GM19240 (cell line): Measurements from ENCODE around the gene SPEM1.

ENCODE experiments used
- DNase-seq: peaks from one replicate; pipeline ENCODE4 v3.0.0; 2011; ENCODE audit warnings: low spot score; ENCODE audit not compliant: insufficient read length

Gene SPEM1

DNA sequence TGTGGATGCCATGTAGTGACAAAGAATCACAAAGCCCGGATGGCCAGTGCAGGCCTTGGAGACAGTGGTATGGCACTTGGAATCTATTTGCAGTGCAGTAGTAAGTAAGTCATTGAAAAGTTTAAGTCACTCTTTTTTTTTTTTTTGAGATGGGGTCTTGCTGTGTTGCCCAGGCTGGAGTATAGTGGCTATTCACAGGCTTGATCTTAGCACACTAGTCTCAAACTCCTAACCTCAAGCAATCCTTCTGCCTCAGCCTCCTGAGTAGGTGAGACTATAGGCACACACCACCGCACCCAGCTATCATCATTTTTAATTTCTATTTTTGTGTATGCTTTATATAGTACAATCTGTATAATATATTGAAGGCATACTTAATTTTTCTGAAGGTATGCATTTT is 21.5 kb upstream of the SPEM1 start:
- no peak for DNase-seq

DNA sequence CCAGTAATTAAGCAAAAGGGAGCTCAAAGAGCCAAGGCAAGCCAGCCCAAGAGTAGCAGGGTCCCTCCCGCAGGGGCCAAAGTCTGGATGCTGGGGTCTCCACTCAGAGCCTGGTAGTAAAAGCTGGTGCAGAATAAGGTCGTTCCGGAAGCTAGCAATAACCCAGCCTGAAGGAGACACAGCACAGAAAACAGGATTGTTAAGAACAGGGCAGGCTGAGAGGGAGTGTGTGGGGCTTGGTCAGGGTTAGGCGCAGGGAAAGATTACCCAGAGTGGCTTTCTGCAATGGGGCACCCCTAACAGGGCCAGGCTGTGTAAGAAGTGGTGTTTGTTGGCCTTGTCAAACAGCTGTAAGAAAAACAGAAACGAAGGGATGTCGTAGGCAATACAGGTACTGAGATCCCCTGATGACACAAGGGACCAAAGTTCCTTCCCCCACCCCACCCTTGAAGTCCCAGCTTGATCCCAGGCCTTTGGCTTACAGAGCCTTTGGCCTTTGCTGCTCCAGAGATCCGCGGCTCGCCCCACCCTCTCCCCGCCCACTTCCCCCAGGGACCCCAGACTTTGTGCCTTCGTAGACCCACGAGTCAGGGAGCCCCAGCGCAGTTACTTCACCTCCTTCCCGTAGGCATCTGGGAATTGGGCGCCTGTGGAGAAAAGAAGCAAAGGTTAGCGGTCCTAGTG is 16.9 kb upstream of the SPEM1 start:
- DNase-seq, result no peak

- no peak for DNase-seq
These were observed 16.5 kb upstream of the SPEM1 start for GRCh38 chr17:7403727-7403976.

GRCh38 chr17:7403977-7404736 is 16.0 kb upstream of the SPEM1 start, which contains the start of gene TMEM256:
Gene TMEM256 (minus strand): TSS chr17:7404097. CDS start chr17:7404084, 13 bp downstream.
- peak; percentile 98 for DNase-seq

DNA sequence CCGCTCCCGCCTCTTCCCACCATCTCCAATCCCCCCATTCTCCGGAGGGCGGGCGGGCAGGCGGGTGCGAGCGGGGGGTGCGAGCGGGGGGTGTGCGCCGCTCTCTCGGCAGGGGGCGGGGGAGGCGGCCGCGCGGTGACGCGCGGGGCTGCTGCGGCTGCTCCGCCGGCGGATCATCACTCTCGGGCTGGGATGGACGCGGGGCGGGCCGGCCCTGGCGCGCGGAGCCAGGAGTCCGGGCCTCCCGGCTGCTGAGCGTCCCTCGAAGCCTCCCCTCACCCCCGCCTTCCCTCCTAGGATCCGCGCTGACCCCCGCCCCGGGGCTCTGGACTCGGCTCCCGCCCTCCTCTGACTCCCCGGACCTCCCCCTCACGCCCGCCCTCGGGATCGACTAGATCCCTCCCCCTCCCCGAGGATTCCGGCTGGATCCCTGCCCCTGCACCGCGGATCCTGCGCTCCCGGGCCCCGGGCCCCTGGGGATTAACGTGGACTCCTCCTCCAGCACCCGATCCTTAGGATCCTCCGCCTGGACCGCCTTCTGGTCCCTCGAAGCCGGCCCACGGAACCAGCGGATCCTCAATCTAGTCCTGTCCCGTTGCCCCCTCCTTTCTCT is 15.3 kb upstream of the SPEM1 start:
- DNase-seq, result peak; percentile 57

DNA sequence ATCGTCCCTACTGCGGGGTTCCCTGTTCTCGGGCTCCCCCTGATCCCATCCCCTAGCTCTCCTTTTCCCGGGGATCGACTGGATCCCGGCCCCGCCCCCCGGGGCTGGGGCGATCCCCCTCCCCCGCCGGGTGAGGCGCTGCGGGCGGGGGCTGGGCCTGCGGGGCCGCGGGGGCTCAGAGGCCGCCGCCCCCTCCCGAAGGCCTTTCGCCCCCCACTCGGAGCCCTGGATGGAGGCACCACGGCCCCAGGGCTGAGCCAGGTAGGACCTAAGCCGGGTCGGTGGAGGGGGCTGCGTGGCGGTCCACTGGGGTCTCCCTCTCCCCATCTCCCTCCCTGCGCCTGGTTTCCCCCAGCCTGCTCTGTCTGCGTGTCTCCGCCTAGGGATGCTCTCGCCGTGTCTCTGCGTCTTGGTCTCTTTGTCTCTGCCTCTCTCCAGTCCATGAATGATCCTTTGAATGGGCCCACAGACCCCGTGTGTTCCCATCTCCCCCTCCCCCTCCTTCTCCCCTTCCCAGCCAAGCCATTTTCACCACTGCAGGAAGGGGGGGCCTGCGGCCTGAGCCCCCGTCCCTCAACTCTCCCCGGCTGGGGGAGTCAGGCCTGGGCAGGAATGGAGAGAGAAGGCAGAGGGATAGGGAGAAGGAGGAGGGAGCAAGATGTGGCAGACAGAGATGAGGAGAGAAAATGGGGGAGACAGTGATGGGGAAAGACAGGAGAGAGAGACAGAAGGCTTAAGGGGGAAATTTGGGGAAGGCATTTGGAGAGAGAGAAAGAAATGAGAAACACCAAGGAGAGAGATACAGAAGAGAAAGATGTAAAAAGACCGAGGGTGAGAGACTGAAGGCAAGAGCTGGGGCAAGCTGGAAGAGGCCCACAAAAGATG is 14.5 kb upstream of the SPEM1 start:
- DNase-seq, result no peak

GRCh38 chr17:7406235-7406825 is 13.8 kb upstream of the SPEM1 start:
- no peak for DNase-seq

- no peak for DNase-seq
These were observed 13.0 kb upstream of the SPEM1 start for GRCh38 chr17:7407082-7407481.

DNA sequence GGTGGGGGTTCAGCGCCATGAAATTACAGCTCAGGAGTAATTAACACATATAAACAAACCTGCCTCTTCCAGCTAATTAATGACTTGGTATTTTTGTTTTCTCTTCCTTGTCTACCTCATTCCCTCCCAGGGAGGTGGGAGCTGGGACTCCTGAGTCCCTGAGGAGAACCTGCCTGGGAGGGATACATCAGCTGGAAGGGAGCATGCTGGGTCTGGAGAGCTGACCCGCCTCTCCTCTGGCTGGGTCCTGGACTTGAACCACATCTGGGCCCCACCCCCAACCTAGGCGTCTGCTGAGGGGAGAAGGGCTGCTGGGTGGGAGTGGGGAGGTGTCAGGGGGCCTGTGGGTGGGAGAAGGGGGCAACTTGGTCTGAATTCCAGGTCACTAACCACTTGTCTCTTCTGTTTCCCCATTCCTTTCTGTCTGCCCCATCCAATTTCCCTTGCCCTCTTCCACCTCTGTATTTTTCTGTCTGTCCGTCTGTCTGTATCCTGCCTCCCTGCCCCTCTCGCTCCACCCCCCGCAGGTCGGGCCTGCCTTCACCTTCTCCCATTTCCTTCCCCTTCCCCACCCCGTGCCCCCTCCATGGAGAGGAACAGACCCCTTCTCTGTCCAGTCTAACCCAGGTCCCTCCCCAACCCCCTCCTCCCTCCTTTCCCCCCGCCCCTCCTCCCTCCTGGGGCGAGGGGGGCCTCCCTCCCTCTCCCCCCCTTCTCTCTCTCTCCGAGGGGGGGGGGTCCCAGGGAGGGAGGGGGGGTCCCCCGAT is 12.5 kb upstream of the SPEM1 start, which contains the start of gene NLGN2:
Gene NLGN2 (plus strand): TSS at position 361 of the 767 bp plus-strand sequence. CDS start 411 bp downstream, outside the sequence.
- no peak for DNase-seq

GRCh38 chr17:7408252-7408727 is 11.8 kb upstream of the SPEM1 start:
- no peak for DNase-seq

DNA sequence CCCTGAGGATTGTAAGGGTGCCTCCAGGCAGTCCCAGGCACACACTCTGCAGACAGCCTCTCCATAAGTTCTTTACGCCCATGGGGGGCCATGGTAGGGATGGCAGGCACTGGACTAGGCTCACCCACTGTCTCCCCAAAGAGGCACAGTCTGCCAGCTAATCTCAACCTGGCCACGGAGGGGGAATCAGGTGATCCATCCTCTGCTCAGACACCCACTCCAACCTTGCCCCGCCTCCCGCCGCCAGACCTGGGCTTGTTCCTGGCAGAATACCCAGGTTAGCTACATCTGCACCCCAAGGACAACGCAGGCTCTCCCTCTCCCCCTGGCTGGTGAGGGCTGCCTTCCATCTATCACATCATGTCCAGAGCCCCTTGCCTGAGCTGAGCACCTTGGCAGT is 11.3 kb upstream of the SPEM1 start:
- DNase-seq, result no peak

- no peak for DNase-seq
These were observed 10.4 kb upstream of the SPEM1 start for GRCh38 chr17:7409716-7410115.

- DNase-seq, result no peak
These were observed 9.3 kb upstream of the SPEM1 start for GRCh38 chr17:7410634-7411426.

GRCh38 chr17:7411427-7411750 is 8.7 kb upstream of the SPEM1 start:
- DNase-seq, result no peak

DNA sequence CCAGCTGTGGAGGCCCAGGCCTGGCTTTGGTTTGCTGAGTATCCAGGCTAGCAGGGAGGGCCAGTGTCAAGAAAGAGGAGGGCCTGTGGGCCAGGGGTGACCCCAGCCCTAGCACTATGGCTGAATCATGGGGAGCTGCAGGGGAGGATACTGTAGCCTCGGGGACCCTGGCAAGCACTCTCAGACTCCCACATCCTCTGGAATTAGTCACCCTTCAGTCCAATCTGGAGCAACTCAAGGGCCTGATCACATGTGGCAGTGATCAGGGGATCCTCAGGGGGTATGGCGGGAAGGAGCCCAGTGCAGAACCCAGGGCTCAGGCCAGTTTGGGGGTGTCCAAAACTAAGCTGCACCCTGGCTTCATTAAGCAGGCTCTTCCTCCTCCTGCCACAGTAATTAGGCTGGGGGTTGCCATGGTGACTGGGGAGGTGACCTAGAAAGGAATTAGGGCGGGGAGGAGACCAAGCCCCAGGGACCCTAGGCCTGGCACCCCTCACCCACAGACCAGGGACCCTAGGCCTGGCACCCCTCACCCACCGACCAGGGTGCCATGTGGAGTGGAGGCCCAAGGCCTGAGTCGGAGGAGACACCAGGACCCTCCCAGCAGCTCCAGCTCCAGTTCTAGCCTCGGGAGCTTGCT is 6.7 kb upstream of the SPEM1 start:
- no peak for DNase-seq

DNA sequence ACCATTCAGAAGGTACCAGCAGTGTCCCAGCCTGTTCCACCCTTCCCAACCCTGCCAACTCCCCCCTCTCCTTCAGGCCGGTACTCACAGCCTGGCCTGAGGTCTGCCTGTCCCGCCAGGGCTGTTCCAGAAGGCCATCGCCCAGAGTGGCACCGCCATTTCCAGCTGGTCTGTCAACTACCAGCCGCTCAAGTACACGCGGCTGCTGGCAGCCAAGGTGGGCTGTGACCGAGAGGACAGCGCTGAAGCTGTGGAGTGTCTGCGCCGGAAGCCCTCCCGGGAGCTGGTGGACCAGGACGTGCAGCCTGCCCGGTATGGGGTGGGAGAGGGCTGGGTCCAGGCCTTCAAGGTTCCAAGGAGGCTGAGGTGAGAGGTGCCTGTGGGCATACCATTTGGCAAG is 5.3 kb upstream of the SPEM1 start:
- DNase-seq, result no peak

- DNase-seq, result no peak
These were observed 4.3 kb upstream of the SPEM1 start for GRCh38 chr17:7415784-7416183.

- no peak for DNase-seq
These were observed 3.8 kb upstream of the SPEM1 start for GRCh38 chr17:7416323-7416722.

DNA sequence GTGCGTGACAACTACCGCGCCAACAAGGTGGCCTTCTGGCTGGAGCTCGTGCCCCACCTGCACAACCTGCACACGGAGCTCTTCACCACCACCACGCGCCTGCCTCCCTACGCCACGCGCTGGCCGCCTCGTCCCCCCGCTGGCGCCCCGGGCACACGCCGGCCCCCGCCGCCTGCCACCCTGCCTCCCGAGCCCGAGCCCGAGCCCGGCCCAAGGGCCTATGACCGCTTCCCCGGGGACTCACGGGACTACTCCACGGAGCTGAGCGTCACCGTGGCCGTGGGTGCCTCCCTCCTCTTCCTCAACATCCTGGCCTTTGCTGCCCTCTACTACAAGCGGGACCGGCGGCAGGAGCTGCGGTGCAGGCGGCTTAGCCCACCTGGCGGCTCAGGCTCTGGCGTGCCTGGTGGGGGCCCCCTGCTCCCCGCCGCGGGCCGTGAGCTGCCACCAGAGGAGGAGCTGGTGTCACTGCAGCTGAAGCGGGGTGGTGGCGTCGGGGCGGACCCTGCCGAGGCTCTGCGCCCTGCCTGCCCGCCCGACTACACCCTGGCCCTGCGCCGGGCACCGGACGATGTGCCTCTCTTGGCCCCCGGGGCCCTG is 3.0 kb upstream of the SPEM1 start:
- DNase-seq, result no peak
